Mesodermal cell (in vitro differentiated cells): ENCODE data around the gene ZNF212.
"Not testable (repeated sequence)": the region's sequence is repeated elsewhere in the genome, so short reads cannot be mapped to it uniquely, and the experiment has no call there.

Source experiments
- H3K27ac ChIP-seq: 2 replicates; pipeline ENCODE4 v1.7.0; 2013; ENCODE audit warnings: mild to moderate bottlenecking, low read depth, low read length, moderate library complexity; ENCODE audit not compliant: severe bottlenecking
- H3K36me3 ChIP-seq: 2 replicates; pipeline ENCODE4 v1.7.1; 2013; ENCODE audit warnings: mild to moderate bottlenecking, low read length, moderate library complexity; ENCODE audit not compliant: control insufficient read depth, insufficient read depth
- H3K4me1 ChIP-seq: one replicate; pipeline ENCODE4 v1.7.1; 2013; ENCODE audit warnings: mild to moderate bottlenecking, low read length; ENCODE audit not compliant: insufficient read depth, control insufficient read depth, poor library complexity, severe bottlenecking
- H3K4me3 ChIP-seq: 2 replicates; pipeline ENCODE4 v1.7.0; 2013; ENCODE audit warnings: low read length, control low read depth, mild to moderate bottlenecking; ENCODE audit not compliant: insufficient read depth, poor library complexity, severe bottlenecking; ENCODE audit errors: extremely low read depth
- H3K9me3 ChIP-seq: 2 replicates; pipeline ENCODE4 v1.7.1; 2013; ENCODE audit warnings: mild to moderate bottlenecking, low read length, moderate library complexity; ENCODE audit not compliant: control insufficient read depth
- WGBS, 2 experiments: methylation state at CpG; one replicate each; pipeline ENCODE4 v1.1.5; 2013; ENCODE audit warnings: missing lambda C conversion rate in 2 of 2; ENCODE audit not compliant: insufficient coverage in 2 of 2; 5-methylcytosine and 5-hydroxymethylcytosine counted together

Gene ZNF212

GRCh38 chr7:149223176-149223575 is 16.3 kb upstream of the ZNF212 start:
- 90 to 92% methylated on average over 8 of the region's 8 CpGs for WGBS, 2 experiments
- Histone ChIP-seq H3K4me3 (no peak overlapping the region), H3K27ac (no peak overlapping the region), H3K36me3 (peaks cover 63% of the 10 kb centered on the region), H3K9me3 (no peaks in the 10 kb centered on the region), H3K4me1 (peaks cover 12% of the 10 kb centered on the region)

DNA sequence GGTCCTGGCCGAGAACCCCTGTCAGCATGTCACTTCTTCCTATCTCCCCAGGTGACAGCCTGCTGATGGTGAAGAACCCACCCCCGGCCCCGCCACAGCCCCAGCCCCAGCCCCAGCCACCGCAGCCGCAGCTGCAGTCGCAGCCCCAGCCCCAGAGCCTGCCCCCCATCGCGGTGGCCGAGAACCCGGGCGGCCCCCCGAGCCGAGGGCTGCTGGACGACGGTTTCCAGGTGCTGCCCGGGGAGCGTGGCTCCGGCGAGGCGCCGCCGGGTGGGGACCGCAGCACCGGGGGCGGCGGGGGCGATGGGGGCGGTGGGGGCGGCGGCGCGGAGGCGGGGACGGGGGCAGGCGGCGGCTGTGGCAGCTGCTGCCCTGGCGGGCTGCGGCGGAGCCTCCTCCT is 15.7 kb upstream of the ZNF212 start:
- Histone ChIP-seq H3K4me3 (no peak overlapping the region), H3K4me1 (peaks cover 12% of the 10 kb centered on the region), H3K9me3 (no peaks in the 10 kb centered on the region), H3K27ac (no peak overlapping the region), H3K36me3 (peaks cover 58% of the 10 kb centered on the region)
- 96% methylated on average over 10 of the region's 39 CpGs; no CpG with 5 or more reads in 1 of the 2 experiments for WGBS, 2 experiments

DNA sequence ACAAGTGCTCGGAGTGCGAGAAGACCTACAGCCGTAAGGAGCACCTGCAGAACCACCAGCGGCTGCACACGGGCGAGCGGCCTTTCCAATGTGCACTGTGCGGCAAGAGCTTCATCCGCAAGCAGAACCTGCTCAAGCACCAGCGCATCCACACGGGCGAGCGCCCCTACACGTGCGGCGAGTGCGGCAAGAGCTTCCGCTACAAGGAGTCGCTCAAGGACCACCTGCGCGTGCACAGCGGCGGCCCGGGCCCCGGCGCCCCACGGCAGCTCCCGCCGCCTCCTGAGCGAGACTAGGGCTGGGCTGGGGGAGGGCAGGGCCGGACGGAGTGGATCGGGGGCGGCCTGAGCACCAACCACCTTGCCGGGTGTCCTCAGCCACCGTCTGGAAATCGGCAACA is 15.1 kb upstream of the ZNF212 start:
- Histone ChIP-seq H3K9me3 (no peaks in the 10 kb centered on the region), H3K4me3 (no peak overlapping the region), H3K27ac (no peak overlapping the region), H3K4me1 (peaks cover 12% of the 10 kb centered on the region), H3K36me3 (peaks cover 52% of the 10 kb centered on the region)
- 96 to 97% methylated on average over 37 of the region's 37 CpGs for WGBS, 2 experiments

- peaks cover 45% of the 10 kb centered on the region for H3K36me3 ChIP-seq
- H3K4me3 ChIP-seq, result no peak overlapping the region
- no peak overlapping the region for H3K27ac ChIP-seq
- peaks cover 8% of the 10 kb centered on the region for H3K4me1 ChIP-seq
- no peaks in the 10 kb centered on the region for H3K9me3 ChIP-seq
- WGBS, 2 experiments, result 92 to 97% methylated on average over 7 to 15 of the region's 19 CpGs
Measured at GRCh38 chr7:149225106-149225505, 14.3 kb upstream of the ZNF212 start.

- peaks cover 3% of the 10 kb centered on the region for H3K4me1 ChIP-seq
- no peaks in the 10 kb centered on the region for H3K9me3 ChIP-seq
Measured at GRCh38 chr7:149225656-149226055, 13.8 kb upstream of the ZNF212 start.

GRCh38 chr7:149226366-149226765 is 13.1 kb upstream of the ZNF212 start:
- not testable (repeated sequence) for H3K27ac ChIP-seq, H3K4me3 ChIP-seq, H3K9me3 ChIP-seq, H3K4me1 ChIP-seq
- H3K36me3 ChIP-seq, result peaks cover 33% of the 10 kb centered on the region
- 94 to 98% methylated on average over 13 to 17 of the region's 17 CpGs for WGBS, 2 experiments

More at GRCh38 chr7:149225656-149226055, 13.8 kb upstream of the ZNF212 start:
- H3K27ac ChIP-seq, result no peak overlapping the region
- H3K4me3 ChIP-seq, result no peak overlapping the region
- WGBS, 2 experiments, result 96% methylated on average over 22 of the region's 22 CpGs
- peaks cover 40% of the 10 kb centered on the region for H3K36me3 ChIP-seq

DNA sequence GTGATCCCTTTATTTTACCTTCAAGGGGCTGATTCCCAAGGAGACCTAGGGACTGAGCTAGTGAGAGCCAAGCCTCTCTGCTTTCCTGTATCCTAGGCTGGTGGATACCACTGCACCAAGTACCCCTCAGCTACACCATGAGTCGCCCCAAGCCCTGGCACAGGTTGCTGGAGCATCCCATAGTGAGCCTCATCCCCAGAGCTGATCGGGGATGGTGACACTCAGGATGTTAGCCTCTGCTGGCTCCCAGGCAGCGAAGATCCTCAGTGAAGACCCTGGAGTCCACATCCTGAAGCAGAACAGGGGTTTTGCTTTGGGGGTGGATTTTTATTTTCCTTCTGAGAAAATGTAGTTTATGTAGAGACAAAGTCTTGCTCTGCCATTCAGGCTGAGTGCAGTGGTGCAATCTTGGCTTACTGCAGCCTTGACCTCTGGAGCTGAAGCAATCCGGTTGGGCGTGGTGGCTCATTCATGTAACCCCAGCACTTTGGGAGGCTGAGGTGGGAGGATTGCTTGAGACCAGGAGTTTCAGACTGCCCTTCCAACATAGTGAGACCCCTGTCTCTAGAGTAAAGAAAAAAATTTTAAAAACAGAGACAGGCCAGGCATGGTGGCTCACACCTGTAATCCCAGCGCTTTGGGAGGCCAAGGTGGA is 12.5 kb upstream of the ZNF212 start:
- no peaks in the 10 kb centered on the region for H3K4me1 ChIP-seq
- H3K9me3 ChIP-seq, result no peaks in the 10 kb centered on the region
- peaks cover 29% of the 10 kb centered on the region for H3K36me3 ChIP-seq
- WGBS, 2 experiments, result 67 to 71% methylated on average over 5 to 6 of the region's 6 CpGs
- H3K27ac ChIP-seq, result no peak overlapping the region
- no peak overlapping the region for H3K4me3 ChIP-seq

- peaks cover 19% of the 10 kb centered on the region for H3K36me3 ChIP-seq
- no peaks in the 10 kb centered on the region for H3K4me1 ChIP-seq
- H3K4me3 ChIP-seq, result no peak overlapping the region
- no peaks in the 10 kb centered on the region for H3K9me3 ChIP-seq
- WGBS, 2 experiments, result 67 to 74% methylated on average over 6 to 7 of the region's 7 CpGs
- no peak overlapping the region for H3K27ac ChIP-seq
Measured at GRCh38 chr7:149228831-149229471, 10.5 kb upstream of the ZNF212 start.

DNA sequence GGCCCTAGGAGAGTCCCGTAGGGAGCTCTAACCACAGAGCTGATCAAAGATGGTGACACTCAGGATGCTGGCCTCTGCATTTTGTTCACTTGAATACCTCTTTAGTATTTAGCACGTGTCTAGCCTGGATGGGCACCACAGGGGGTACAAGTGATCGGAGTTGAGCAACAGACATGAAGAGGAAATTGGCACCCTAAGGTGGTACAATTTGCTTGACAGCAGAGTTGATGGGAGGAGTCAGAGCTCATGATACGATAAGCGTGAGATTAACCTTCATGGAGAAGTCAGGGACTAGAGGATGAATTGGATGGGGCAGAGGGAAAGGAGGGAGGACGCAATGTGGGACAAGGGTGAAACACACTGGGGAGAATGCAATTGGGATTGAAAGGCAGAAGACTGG is 9.9 kb upstream of the ZNF212 start:
- Histone ChIP-seq H3K4me1 (no peaks in the 10 kb centered on the region), H3K27ac (no peak overlapping the region), H3K4me3 (no peak overlapping the region), H3K9me3 (no peaks in the 10 kb centered on the region), H3K36me3 (peaks cover 15% of the 10 kb centered on the region)
- WGBS, 2 experiments, result 73 to 83% methylated on average over 6 of the region's 6 CpGs

- no peaks in the 10 kb centered on the region for H3K4me1 ChIP-seq
- H3K36me3 ChIP-seq, result no peaks in the 10 kb centered on the region
- no peak overlapping the region for H3K4me3 ChIP-seq
- WGBS, 2 experiments, result 89 to 93% methylated on average over 2 of the region's 2 CpGs
- H3K9me3 ChIP-seq, result no peaks in the 10 kb centered on the region
- no peak overlapping the region for H3K27ac ChIP-seq
Measured at GRCh38 chr7:149232362-149232761, 7.1 kb upstream of the ZNF212 start.

- 85 to 95% methylated on average over 5 of the region's 7 CpGs for WGBS, 2 experiments
- H3K27ac ChIP-seq, result not testable (repeated sequence)
Measured at GRCh38 chr7:149233655-149234204, 5.7 kb upstream of the ZNF212 start.

More at GRCh38 chr7:149233655-149234204, 5.7 kb upstream of the ZNF212 start:
- not testable (repeated sequence) for H3K9me3 ChIP-seq, H3K36me3 ChIP-seq, H3K4me1 ChIP-seq, H3K4me3 ChIP-seq
